HG02759 (cell line): ENCODE data around the gene PIK3R3.
A peak's percentile ranks its signal among the peaks of the same experiment; 100 is the strongest.
"Not testable (repeated sequence)": the region's sequence is repeated elsewhere in the genome, so short reads cannot be mapped to it uniquely, and the experiment has no call there.

Experiments
- ATAC-seq: cut with Tn5 transposase; IDR thresholded peaks from one replicate; pipeline ENCODE4 v1.9.1; 2021; ENCODE audit warnings: mild to moderate bottlenecking, moderate library complexity; ENCODE audit not compliant: unreplicated experiment

The PIK3R3 gene

GRCh38 chr1:46072975-46073374 lies 59.5 kb downstream of the PIK3R3 start:
- no peak for ATAC-seq

GRCh38 chr1:46070164-46070814 lies 62.1 kb downstream of the PIK3R3 start:
- ATAC-seq: no peak

GRCh38 chr1:46068525-46068924 lies 63.9 kb downstream of the PIK3R3 start:
- no peak for ATAC-seq

- no peak for ATAC-seq
Observed at GRCh38 chr1:46067652-46068051, 64.8 kb downstream of the PIK3R3 start.

- no peak for ATAC-seq
Observed at GRCh38 chr1:46065405-46065804, 67.0 kb downstream of the PIK3R3 start.

GRCh38 chr1:46064708-46065107 lies 67.7 kb downstream of the PIK3R3 start:
- no peak for ATAC-seq

- peak; percentile 69 for ATAC-seq
Observed at GRCh38 chr1:46062651-46063319, 69.6 kb downstream of the PIK3R3 start.

GRCh38 chr1:46061146-46061545 lies 71.3 kb downstream of the PIK3R3 start:
- no peak for ATAC-seq

GRCh38 chr1:46058936-46059335 lies 73.5 kb downstream of the PIK3R3 start:
- no peak for ATAC-seq

- no peak for ATAC-seq
Observed at GRCh38 chr1:46057781-46058180, 74.6 kb downstream of the PIK3R3 start.

GRCh38 chr1:46057215-46057614 lies 75.2 kb downstream of the PIK3R3 start:
- ATAC-seq: not testable (repeated sequence)

- no peak for ATAC-seq
Observed at GRCh38 chr1:46056325-46056724, 76.1 kb downstream of the PIK3R3 start.

- no peak for ATAC-seq
Observed at GRCh38 chr1:46053734-46054133, 78.7 kb downstream of the PIK3R3 start.

GRCh38 chr1:46044116-46044515 lies 88.3 kb downstream of the PIK3R3 start:
- ATAC-seq: no peak

GRCh38 chr1:46043458-46044017 lies 88.9 kb downstream of the PIK3R3 start:
- ATAC-seq: peak; percentile 93

GRCh38 chr1:46041974-46042373 lies 90.5 kb downstream of the PIK3R3 start:
- ATAC-seq: no peak

GRCh38 chr1:46041551-46041950 lies 90.9 kb downstream of the PIK3R3 start:
- no peak for ATAC-seq

GRCh38 chr1:46039571-46040052 lies 92.8 kb downstream of the PIK3R3 start:
- ATAC-seq: no peak

- ATAC-seq: peak; percentile 55
Observed at GRCh38 chr1:46036894-46037839, 95.3 kb downstream of the PIK3R3 start.

GRCh38 chr1:46034601-46035516 lies 97.6 kb downstream of the PIK3R3 start:
- ATAC-seq: no peak
